Measurements from ENCODE around the gene FGD4. TPM values are rescaled to one million over a fixed set of nuclear protein-coding genes. Genes with fewer than 3 reads are reported as not detected.

The FGD4 gene
- total and polyA plus RNA-seq, 8 donors, result 18.6 to 38.9 (median 25.5) TPM

DNA sequence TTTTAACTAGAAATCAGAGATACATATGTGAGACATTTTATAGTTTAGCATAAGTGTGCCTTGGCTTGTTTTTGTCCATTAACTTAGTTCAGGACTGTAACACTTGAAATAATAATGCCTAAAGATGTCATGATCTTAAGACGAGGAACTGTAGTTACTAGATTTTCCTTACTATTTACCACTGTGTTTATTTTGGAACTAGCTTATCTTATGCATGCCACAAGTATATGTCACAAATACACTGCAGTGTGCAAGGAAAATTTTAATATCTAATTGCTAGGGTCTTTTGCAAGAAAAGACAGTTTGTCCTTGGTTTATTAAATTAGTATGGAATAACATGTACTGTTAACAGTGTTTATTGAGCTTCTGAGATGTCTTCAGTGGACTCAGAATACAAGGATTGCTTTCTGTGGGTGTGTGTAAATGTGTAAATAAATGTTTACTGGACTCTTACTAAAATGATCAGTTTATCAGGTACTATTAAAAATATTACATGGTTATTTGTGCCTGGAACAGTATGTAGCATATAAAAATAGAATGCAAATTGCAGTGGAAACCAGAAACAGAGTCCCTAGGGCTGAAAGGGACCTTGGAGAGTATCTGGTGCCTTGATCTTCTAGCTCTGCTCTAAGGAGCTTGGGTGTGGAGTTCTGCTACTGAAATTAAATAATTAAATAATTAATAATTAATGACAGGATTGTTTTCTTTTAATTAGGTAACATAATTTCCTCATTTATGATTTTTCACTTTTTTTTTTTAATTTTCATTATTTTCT is 58.1 kb downstream of the FGD4 start:
- peak; percentile 14 for ATAC-seq
- Histone ChIP-seq H3K9me3 (no peaks in the 10 kb centered on the region), H3K4me1 (peaks cover 19 to 44% of the 10 kb centered on the region in 2 donors), H3K27ac (no peak overlapping the region), H3K27me3 (no peaks in the 10 kb centered on the region), H3K36me3 (no peaks in the 10 kb centered on the region), H3K4me3 (no peak overlapping the region)
- TF ChIP-seq, protein P1, sequence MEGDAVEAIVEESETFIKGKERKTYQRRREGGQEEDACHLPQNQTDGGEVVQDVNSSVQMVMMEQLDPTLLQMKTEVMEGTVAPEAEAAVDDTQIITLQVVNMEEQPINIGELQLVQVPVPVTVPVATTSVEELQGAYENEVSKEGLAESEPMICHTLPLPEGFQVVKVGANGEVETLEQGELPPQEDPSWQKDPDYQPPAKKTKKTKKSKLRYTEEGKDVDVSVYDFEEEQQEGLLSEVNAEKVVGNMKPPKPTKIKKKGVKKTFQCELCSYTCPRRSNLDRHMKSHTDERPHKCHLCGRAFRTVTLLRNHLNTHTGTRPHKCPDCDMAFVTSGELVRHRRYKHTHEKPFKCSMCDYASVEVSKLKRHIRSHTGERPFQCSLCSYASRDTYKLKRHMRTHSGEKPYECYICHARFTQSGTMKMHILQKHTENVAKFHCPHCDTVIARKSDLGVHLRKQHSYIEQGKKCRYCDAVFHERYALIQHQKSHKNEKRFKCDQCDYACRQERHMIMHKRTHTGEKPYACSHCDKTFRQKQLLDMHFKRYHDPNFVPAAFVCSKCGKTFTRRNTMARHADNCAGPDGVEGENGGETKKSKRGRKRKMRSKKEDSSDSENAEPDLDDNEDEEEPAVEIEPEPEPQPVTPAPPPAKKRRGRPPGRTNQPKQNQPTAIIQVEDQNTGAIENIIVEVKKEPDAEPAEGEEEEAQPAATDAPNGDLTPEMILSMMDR (IDR thresholded peaks at IDR 0.05), result no peak
- DNase-seq, result no peak
- intact Hi-C loops (cut with DNase I), result no loop called here

DNA sequence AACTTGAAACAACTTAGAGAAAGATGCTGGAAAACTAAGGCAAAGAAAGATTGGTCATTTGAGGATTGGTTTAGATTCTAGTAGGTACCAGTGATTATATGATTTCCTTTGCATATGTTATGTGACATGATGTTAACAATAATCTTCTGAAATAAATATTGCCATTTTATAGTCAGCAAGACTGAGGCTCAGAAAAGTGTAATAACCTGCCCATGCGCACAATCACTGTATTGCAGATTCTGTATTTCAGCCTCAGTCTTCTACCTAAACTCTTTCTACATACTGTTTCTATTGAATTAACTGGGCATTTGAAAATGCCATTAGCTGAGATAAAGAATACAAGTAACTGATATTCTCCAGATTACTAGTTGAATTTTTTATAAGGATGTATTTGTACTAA is 61.3 kb downstream of the FGD4 start:
- no peak for ATAC-seq
- TF ChIP-seq, protein P1 (IDR thresholded peaks at IDR 0.05), result no peak

DNA sequence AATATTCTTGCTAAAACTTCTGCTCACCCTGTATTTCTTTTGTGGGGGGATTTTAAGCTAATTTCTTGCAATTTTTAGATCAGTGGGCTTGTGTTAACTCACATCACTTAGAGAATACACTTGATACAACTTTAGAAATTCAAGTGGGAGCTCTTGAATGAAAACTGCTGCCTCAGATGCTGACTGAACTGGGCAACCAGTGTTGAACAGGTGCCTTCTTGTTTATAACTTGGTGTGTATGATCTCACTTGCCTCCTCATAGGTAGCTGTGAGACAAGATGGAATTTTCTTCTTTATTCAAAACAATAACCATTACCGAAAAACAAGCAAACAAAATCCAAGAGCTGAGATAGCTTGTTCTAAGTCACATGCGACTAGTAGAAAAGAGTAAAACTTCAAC is 63.5 kb downstream of the FGD4 start:
- no peaks in the 10 kb centered on the region for H3K27me3 ChIP-seq
- no peak for DNase-seq
- H3K4me1 ChIP-seq, result no peaks in the 10 kb centered on the region
- no peak overlapping the region for H3K27ac ChIP-seq
- no peaks in the 10 kb centered on the region for H3K36me3 ChIP-seq
- H3K4me3 ChIP-seq, result no peak overlapping the region
- intact Hi-C loops (cut with DNase I), result no loop called here
- H3K9me3 ChIP-seq, result no peaks in the 10 kb centered on the region
- TF ChIP-seq, protein P1 (IDR thresholded peaks at IDR 0.05), result no peak
- ATAC-seq, result peak; percentile 71

More for the DNA sequence above, 61.3 kb downstream of the FGD4 start:
- no peak overlapping the region for H3K27ac ChIP-seq
- no peak for DNase-seq
- no peaks in the 10 kb centered on the region for H3K9me3 ChIP-seq
- H3K36me3 ChIP-seq, result no peaks in the 10 kb centered on the region
- no peak overlapping the region for H3K4me3 ChIP-seq
- peaks cover 11 to 19% of the 10 kb centered on the region in 2 donors for H3K4me1 ChIP-seq
- no peaks in the 10 kb centered on the region for H3K27me3 ChIP-seq
- intact Hi-C loops (cut with DNase I), result no loop called here

DNA sequence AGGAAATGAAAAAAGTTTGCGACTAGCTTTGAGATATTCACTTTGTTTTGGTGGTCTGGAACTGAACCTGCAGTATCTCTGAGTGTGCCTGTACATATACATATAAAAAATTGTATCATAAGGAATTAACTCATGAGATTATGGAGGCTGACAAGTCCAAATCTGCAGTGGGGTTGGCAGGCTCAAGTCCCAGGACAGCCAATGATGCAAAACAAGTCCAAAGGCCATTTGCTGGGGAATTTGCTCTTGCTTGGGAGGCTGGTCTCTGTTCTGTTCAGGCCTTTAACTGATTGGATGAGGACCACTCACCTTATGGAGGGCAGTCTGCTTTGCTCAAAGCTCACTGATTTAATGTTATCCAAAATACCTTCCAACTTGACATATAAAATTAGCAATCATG is 66.8 kb downstream of the FGD4 start:
- H3K4me3 ChIP-seq, result no peak overlapping the region
- TF ChIP-seq, protein P1 (IDR thresholded peaks at IDR 0.05), result no peak
- intact Hi-C loops (cut with DNase I), result no loop called here
- H3K27me3 ChIP-seq, result no peaks in the 10 kb centered on the region
- no peaks in the 10 kb centered on the region for H3K36me3 ChIP-seq
- H3K4me1 ChIP-seq, result no peaks in the 10 kb centered on the region
- H3K9me3 ChIP-seq, result no peaks in the 10 kb centered on the region
- H3K27ac ChIP-seq, result no peak overlapping the region
- ATAC-seq (no peak), DNase-seq (no peak)

DNA sequence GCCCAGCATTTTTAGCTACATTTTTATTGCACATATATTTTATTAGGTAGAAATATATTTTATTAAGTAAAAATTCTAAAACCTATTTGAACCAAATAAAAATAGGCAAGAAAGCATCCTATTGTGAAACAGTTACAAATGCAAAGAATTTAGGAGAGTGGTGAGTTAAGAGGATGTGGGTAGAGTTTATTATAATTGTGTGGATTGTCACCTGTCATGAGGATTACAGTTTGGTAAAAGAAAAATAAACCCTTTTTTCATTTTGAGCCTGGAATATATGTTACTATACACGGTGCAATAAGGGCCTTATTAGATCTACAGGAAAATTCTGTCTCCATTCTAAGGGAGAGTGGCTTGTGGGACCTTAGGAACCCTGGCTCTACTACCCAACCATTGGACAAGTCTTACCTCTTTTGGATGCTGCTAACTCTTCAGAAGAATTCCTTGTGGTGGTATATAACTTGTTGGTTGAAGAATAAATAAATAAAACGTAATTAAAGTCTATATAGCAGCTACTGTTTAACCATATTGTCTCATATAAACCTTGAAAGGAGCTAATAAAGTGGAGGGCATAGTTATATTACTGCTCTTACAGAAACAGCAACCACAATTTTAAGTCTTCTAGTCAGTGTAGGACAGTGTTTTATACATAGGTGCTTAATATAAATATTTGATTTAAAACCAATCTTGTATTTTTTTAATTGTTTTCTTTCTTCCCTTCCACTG is 67.8 kb downstream of the FGD4 start:
- no peaks in the 10 kb centered on the region for H3K36me3 ChIP-seq
- DNase-seq (no peak), ATAC-seq (no peak)
- H3K27ac ChIP-seq, result no peak overlapping the region
- H3K27me3 ChIP-seq, result no peaks in the 10 kb centered on the region
- TF ChIP-seq, protein P1 (IDR thresholded peaks at IDR 0.05), result no peak
- intact Hi-C loops (cut with DNase I), result no loop called here
- H3K4me3 ChIP-seq, result no peak overlapping the region
- H3K9me3 ChIP-seq, result no peaks in the 10 kb centered on the region
- H3K4me1 ChIP-seq, result no peaks in the 10 kb centered on the region

Measured in left lung (tissue), 10 donors.